CD14-positive monocyte (primary cell): Measurements from ENCODE around the gene ESD. TPM values are rescaled to one million over a fixed set of nuclear protein-coding genes. Genes with fewer than 3 reads are reported as not detected.

Experiments
- DNase-seq, 3 donors: peaks; one replicate each; pipeline ENCODE4 v3.0.0-alpha.2; 2011 to 2022
- H2AFZ ChIP-seq: 2 replicates; pipeline ENCODE4 v1.6.0; 2012; ENCODE audit warnings: mild to moderate bottlenecking, low read depth, low read length, inconsistent platforms; ENCODE audit not compliant: insufficient read depth, poor library complexity, severe bottlenecking
- H3K27ac ChIP-seq, 2 donors: 1 replicate in 1 of 2; 2 replicates in 1 of 2; pipeline ENCODE4 v1.5.1; 2012 to 2013; ENCODE audit warnings: low read length in 2 of 2, control low read depth in 1 of 2, inconsistent platforms in 1 of 2, low read depth in 1 of 2, mild to moderate bottlenecking in 1 of 2
- H3K27me3 ChIP-seq, 2 donors: one replicate each; pipeline versions ENCODE4 v1.6.0 to v1.6.1; 2011 to 2013; ENCODE audit warnings: low read length in 2 of 2; ENCODE audit not compliant: control insufficient read depth in 2 of 2, insufficient read depth in 2 of 2
- H3K36me3 ChIP-seq, 2 donors: replicated peaks in 1 of 2; 1 replicate in 1 of 2; 2 replicates in 1 of 2; pipeline versions ENCODE4 v1.5.1 to v1.6.1; 2012 to 2013; ENCODE audit warnings: low read length in 2 of 2, control low read depth in 1 of 2, inconsistent platforms in 1 of 2, mild to moderate bottlenecking in 1 of 2; ENCODE audit not compliant: insufficient read depth in 2 of 2, control insufficient read depth in 1 of 2
- H3K4me1 ChIP-seq, 2 donors: 1 replicate in 1 of 2; 2 replicates in 1 of 2; pipeline versions ENCODE4 v1.5.1 to v1.6.1; 2012 to 2013; ENCODE audit warnings: low read length in 2 of 2, control low read depth in 1 of 2, inconsistent platforms in 1 of 2, mild to moderate bottlenecking in 1 of 2, moderate library complexity in 1 of 2; ENCODE audit not compliant: insufficient read depth in 2 of 2, control insufficient read depth in 1 of 2
- H3K4me2 ChIP-seq: replicated peaks from 2 replicates; pipeline ENCODE3; 2012; ENCODE audit warnings: low read length, moderate library complexity, mild to moderate bottlenecking; ENCODE audit not compliant: poor library complexity, severe bottlenecking; ENCODE audit errors: extremely low read depth
- H3K4me3 ChIP-seq, 3 experiments: fragments of 200-600 bp in 1 of 3; sonication (generic) in 1 of 3; replicated peaks in 1 of 3; 1 replicate in 2 of 3; 2 replicates in 1 of 3; pipeline ENCODE4 v1.5.1; 2011 to 2013; ENCODE audit warnings: low read length in 3 of 3, mild to moderate bottlenecking in 3 of 3, control low read depth in 2 of 3, low read depth in 2 of 3, inconsistent platforms in 1 of 3, moderate library complexity in 1 of 3
- H3K79me2 ChIP-seq: 2 replicates; pipeline ENCODE4 v1.6.0; 2012; ENCODE audit warnings: mild to moderate bottlenecking, control low read depth, inconsistent platforms, low read length, moderate library complexity; ENCODE audit not compliant: insufficient read depth
- H3K9ac ChIP-seq: 2 replicates; pipeline ENCODE4 v1.6.0; 2017; ENCODE audit warnings: low read length, mild to moderate bottlenecking; ENCODE audit not compliant: insufficient read depth, poor library complexity, severe bottlenecking
- H3K9me3 ChIP-seq, 2 donors: replicated peaks in 1 of 2; 1 replicate in 1 of 2; 2 replicates in 1 of 2; pipeline versions ENCODE4 v1.5.1 to v1.6.1; 2012 to 2013; ENCODE audit warnings: low read length in 2 of 2, control low read depth in 1 of 2; ENCODE audit not compliant: control insufficient read depth in 1 of 2, insufficient read depth in 1 of 2
- H4K20me1 ChIP-seq: 2 replicates; pipeline ENCODE4 v1.6.0; 2012; ENCODE audit warnings: mild to moderate bottlenecking, low read length, control low read depth, moderate library complexity; ENCODE audit not compliant: insufficient read depth
- H3K27ac Mint-ChIP-seq, 7 donors: one replicate each; pipeline ENCODE4 v1.8.0; 2020; ENCODE audit warnings: mild to moderate bottlenecking in 7 of 7, mixed read lengths in 7 of 7, moderate library complexity in 6 of 7, inconsistent platforms in 2 of 7
- H3K27me3 Mint-ChIP-seq, 3 donors: one replicate each; pipeline ENCODE4 v1.8.0; 2021 to 2022; ENCODE audit warnings: low read depth in 3 of 3, mild to moderate bottlenecking in 3 of 3, mixed read lengths in 3 of 3, moderate library complexity in 3 of 3, inconsistent platforms in 1 of 3
- H3K36me3 Mint-ChIP-seq, 2 donors: one replicate each; pipeline ENCODE4 v1.8.0; 2020; ENCODE audit warnings: mixed read lengths in 2 of 2, inconsistent platforms in 1 of 2, mild to moderate bottlenecking in 1 of 2
- H3K4me1 Mint-ChIP-seq: one replicate; pipeline ENCODE4 v1.8.0; 2020; ENCODE audit warnings: mild to moderate bottlenecking, mixed read lengths
- H3K4me3 Mint-ChIP-seq, 2 donors: one replicate each; pipeline ENCODE4 v1.8.0; 2020; ENCODE audit warnings: mild to moderate bottlenecking in 2 of 2, mixed read lengths in 2 of 2, moderate library complexity in 1 of 2
- H3K9me3 Mint-ChIP-seq, 7 donors: one replicate each; pipeline ENCODE4 v1.8.0; 2020 to 2022; ENCODE audit warnings: mixed read lengths in 7 of 7, mild to moderate bottlenecking in 6 of 7, moderate library complexity in 6 of 7, inconsistent platforms in 2 of 7
- CTCF ChIP-seq: fragments of 200-600 bp; IDR thresholded peaks from one replicate; pipeline ENCODE4 v1.8.0; 2022; ENCODE audit warnings: antibody characterized with exemption, mild to moderate bottlenecking
- WGBS: methylation state at CpG from one replicate; pipeline ENCODE4 v1.1.5; 2013; ENCODE audit warnings: missing lambda C conversion rate; ENCODE audit not compliant: insufficient coverage; 5-methylcytosine and 5-hydroxymethylcytosine counted together
- intact Hi-C, 2 donors: fragments of 100-400 bp; cut with micrococcal nuclease; formaldehyde crosslinking; loops; one replicate each; pipeline versions ENCODE4 v1.15.0 to v1.15.1; 2023
- polyA plus RNA-seq, 3 donors: library from polyadenylated mRNA; depleted of rRNA in 1 of 3; unstranded in 2 of 3; stranded (reverse) in 1 of 3; fragments of 300-500 nt in 2 of 3; fragments of >200 nt in 1 of 3; fragmentation: Illumina TruSeq in 2 of 3; gene quantifications; 1 replicate in 2 of 3; 2 replicates in 1 of 3; pipeline ENCODE4 v1.2.3, GENCODE V29; 2012 to 2021

ESD gene
- polyA plus RNA-seq, 3 donors = 46.8 to 147 (median 139) TPM

GRCh38 chr13:46761866-46762265 lies 35.1 kb downstream of the ESD start:
- no peak overlapping the region for H3K4me2 ChIP-seq
- DNase-seq = no peak
- no peak overlapping the region for H3K4me3 ChIP-seq
- no peaks in the 10 kb centered on the region for H4K20me1 ChIP-seq
- H3K36me3 ChIP-seq = no peaks in the 10 kb centered on the region
- Mint-ChIP-seq H3K9me3 (peaks cover 0 to 3% (median 2%) of the 10 kb centered on the region in 7 donors), H3K27me3 (peaks cover 2 to 9% (median 5%) of the 10 kb centered on the region in 3 donors), H3K4me1 (peaks cover 41% of the 10 kb centered on the region), H3K4me3 (no peak overlapping the region), H3K27ac (peak overlapping the region in 1 of 7 donors; percentile 64), H3K36me3 (peaks cover 0 to 2% of the 10 kb centered on the region in 2 donors)
- H3K27me3 ChIP-seq = no peaks in the 10 kb centered on the region
- no peaks in the 10 kb centered on the region for H3K79me2 ChIP-seq
- no CpG with 5 or more reads among the region's 5 CpGs for WGBS
- H3K27ac ChIP-seq = no peak overlapping the region
- no peak overlapping the region for H2AFZ ChIP-seq
- intact Hi-C loops = no loop called here
- TF ChIP-seq CTCF = no peak
- H3K9me3 ChIP-seq = no peaks in the 10 kb centered on the region
- H3K9ac ChIP-seq = no peak overlapping the region
- H3K4me1 ChIP-seq = peaks cover 27 to 37% of the 10 kb centered on the region in 2 donors

GRCh38 chr13:46761174-46761573 lies 35.8 kb downstream of the ESD start:
- no peaks in the 10 kb centered on the region for H3K9me3 ChIP-seq
- H3K27ac ChIP-seq = no peak overlapping the region
- Mint-ChIP-seq H3K27me3 (peaks cover 5 to 9% (median 5%) of the 10 kb centered on the region in 3 donors), H3K4me3 (no peak overlapping the region), H3K27ac (no peak overlapping the region), H3K9me3 (peaks cover 0 to 3% (median 2%) of the 10 kb centered on the region in 7 donors), H3K4me1 (peaks cover 43% of the 10 kb centered on the region), H3K36me3 (peaks cover 0 to 2% of the 10 kb centered on the region in 2 donors)
- peaks cover 31 to 41% of the 10 kb centered on the region in 2 donors for H3K4me1 ChIP-seq
- no peak for DNase-seq
- no peak overlapping the region for H2AFZ ChIP-seq
- no peak overlapping the region for H3K4me2 ChIP-seq
- H4K20me1 ChIP-seq = no peaks in the 10 kb centered on the region
- H3K36me3 ChIP-seq = no peaks in the 10 kb centered on the region
- no peaks in the 10 kb centered on the region for H3K79me2 ChIP-seq
- no peak for TF ChIP-seq CTCF
- H3K27me3 ChIP-seq = no peaks in the 10 kb centered on the region
- intact Hi-C loops = no loop called here
- WGBS = 95% methylated on average over 4 of the region's 4 CpGs
- no peak overlapping the region for H3K9ac ChIP-seq
- H3K4me3 ChIP-seq = no peak overlapping the region
